Osteoblast (primary cell): Measurements from ENCODE around the gene LRMDA. TPM values are rescaled to one million over a fixed set of nuclear protein-coding genes. Genes with fewer than 3 reads are reported as not detected.

Source experiments
- DNase-seq: peaks from one replicate; pipeline ENCODE4 v3.0.0; 2011; ENCODE audit warnings: low spot score, mixed read lengths; ENCODE audit not compliant: insufficient read length; ENCODE audit errors: missing footprints
- H2AFZ ChIP-seq: 2 replicates; pipeline ENCODE4 v1.6.0; 2011; ENCODE audit warnings: mild to moderate bottlenecking, low read length
- H3K27ac ChIP-seq: 2 replicates; pipeline ENCODE4 v1.5.1; 2011; ENCODE audit warnings: mild to moderate bottlenecking, low read depth, low read length, moderate library complexity
- H3K27me3 ChIP-seq: 2 replicates; pipeline ENCODE4 v1.6.0; 2012; ENCODE audit warnings: mild to moderate bottlenecking, control low read depth, inconsistent platforms, low read length, moderate library complexity; ENCODE audit not compliant: insufficient read depth
- H3K36me3 ChIP-seq: 2 replicates; pipeline ENCODE4 v1.5.1; 2011; ENCODE audit warnings: mild to moderate bottlenecking, low read length, control low read depth, moderate library complexity; ENCODE audit not compliant: insufficient read depth
- H3K4me1 ChIP-seq: 2 replicates; pipeline ENCODE4 v1.5.1; 2011; ENCODE audit warnings: mild to moderate bottlenecking, low read length, control low read depth, moderate library complexity; ENCODE audit not compliant: insufficient read depth
- H3K4me2 ChIP-seq: 2 replicates; pipeline ENCODE4 v1.6.0; 2011; ENCODE audit warnings: mild to moderate bottlenecking, low read length; ENCODE audit not compliant: insufficient read depth
- H3K4me3 ChIP-seq: fragments of 200-600 bp; sonication (generic); 3 replicates; pipeline ENCODE4 v1.5.1; 2012; ENCODE audit warnings: mild to moderate bottlenecking, low read length, inconsistent platforms; ENCODE audit not compliant: insufficient read depth
- H3K79me2 ChIP-seq: 2 replicates; pipeline ENCODE4 v1.6.0; 2012; ENCODE audit warnings: mild to moderate bottlenecking, low read length, control low read depth, inconsistent platforms; ENCODE audit not compliant: insufficient read depth
- H3K9me3 ChIP-seq: 2 replicates; pipeline ENCODE4 v1.5.1; 2011; ENCODE audit warnings: low read depth, low read length, control low read depth
- H4K20me1 ChIP-seq: 2 replicates; pipeline ENCODE4 v1.6.0; 2012; ENCODE audit warnings: mild to moderate bottlenecking, low read length, control low read depth; ENCODE audit not compliant: insufficient read depth
- total RNA-seq: library from RNA; depleted of rRNA; stranded (reverse); fragments of >200 nt; gene quantifications from 2 replicates; pipeline ENCODE4 v1.2.3, GENCODE V29; 2012
- TF ChIP-seq, protein P1 (sequence below): IDR thresholded peaks from 2 replicates; pipeline ENCODE4 v1.5.1; 2011; ENCODE audit warnings: mild to moderate bottlenecking, low read depth, low read length, moderate library complexity; ENCODE audit errors: extremely low read depth

The LRMDA gene
- total RNA-seq, 1 donor: 18.5 TPM

DNA sequence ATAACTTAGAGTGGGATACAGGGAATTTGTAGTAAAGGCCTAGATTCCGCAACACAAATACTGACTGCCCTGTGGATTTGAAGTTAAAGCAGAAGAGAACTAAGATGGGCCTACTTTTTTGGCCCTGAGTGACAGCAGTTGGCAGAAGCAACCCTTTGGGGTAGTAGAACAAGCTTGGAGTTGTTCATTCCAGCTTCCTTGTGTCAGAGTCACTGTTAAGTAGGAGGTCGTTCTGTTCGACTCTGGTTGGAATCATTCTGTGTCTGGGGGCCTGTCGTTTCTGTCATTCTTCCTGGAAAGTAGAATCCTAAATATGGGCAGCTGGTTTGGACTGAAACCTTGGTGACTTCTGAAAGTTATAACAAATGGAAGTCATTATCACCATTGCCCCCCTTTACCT is 865.9 kb downstream of the LRMDA start:
- no peaks in the 10 kb centered on the region for H3K27me3 ChIP-seq
- H3K4me2 ChIP-seq: no peak overlapping the region
- no peak for DNase-seq
- H3K4me3 ChIP-seq: no peak overlapping the region
- no peaks in the 10 kb centered on the region for H3K79me2 ChIP-seq
- no peak overlapping the region for H2AFZ ChIP-seq
- no peaks in the 10 kb centered on the region for H4K20me1 ChIP-seq
- peaks cover 4% of the 10 kb centered on the region for H3K4me1 ChIP-seq
- no peak overlapping the region for H3K27ac ChIP-seq
- no peaks in the 10 kb centered on the region for H3K36me3 ChIP-seq
- TF ChIP-seq, protein P1, sequence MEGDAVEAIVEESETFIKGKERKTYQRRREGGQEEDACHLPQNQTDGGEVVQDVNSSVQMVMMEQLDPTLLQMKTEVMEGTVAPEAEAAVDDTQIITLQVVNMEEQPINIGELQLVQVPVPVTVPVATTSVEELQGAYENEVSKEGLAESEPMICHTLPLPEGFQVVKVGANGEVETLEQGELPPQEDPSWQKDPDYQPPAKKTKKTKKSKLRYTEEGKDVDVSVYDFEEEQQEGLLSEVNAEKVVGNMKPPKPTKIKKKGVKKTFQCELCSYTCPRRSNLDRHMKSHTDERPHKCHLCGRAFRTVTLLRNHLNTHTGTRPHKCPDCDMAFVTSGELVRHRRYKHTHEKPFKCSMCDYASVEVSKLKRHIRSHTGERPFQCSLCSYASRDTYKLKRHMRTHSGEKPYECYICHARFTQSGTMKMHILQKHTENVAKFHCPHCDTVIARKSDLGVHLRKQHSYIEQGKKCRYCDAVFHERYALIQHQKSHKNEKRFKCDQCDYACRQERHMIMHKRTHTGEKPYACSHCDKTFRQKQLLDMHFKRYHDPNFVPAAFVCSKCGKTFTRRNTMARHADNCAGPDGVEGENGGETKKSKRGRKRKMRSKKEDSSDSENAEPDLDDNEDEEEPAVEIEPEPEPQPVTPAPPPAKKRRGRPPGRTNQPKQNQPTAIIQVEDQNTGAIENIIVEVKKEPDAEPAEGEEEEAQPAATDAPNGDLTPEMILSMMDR: no peak
- no peaks in the 10 kb centered on the region for H3K9me3 ChIP-seq

DNA sequence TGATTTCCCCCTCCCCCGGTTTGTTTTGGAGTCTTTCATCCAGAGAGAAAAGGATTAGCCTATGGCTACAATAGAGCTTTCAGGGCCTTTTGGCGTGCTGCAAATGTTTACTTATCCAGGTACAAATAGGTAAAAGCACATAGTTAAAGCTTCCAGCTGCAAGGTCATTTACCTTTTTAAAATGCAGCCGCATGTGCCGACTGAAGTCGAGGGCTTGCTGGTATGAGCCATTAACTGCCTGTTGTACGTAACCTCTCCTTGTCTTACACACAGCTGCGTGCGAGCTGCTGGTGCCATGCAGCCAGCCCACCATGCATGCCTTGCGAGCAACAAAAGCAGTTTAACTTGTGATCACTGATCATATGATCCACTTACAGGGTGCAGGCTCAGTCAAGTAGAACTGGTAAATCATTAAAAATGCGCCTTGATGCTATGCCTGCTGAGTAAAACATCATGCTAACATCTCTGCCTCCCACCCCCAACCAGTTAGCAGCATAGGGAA is 866.4 kb downstream of the LRMDA start:
- DNase-seq: no peak
- Histone ChIP-seq H3K4me3 (no peak overlapping the region), H3K36me3 (no peaks in the 10 kb centered on the region), H3K4me1 (peaks cover 8% of the 10 kb centered on the region), H3K27me3 (no peaks in the 10 kb centered on the region), H3K9me3 (no peaks in the 10 kb centered on the region), H3K79me2 (no peaks in the 10 kb centered on the region), H3K4me2 (no peak overlapping the region), H3K27ac (no peak overlapping the region), H2AFZ (no peak overlapping the region), H4K20me1 (no peaks in the 10 kb centered on the region)
- TF ChIP-seq, protein P1: no peak

DNA sequence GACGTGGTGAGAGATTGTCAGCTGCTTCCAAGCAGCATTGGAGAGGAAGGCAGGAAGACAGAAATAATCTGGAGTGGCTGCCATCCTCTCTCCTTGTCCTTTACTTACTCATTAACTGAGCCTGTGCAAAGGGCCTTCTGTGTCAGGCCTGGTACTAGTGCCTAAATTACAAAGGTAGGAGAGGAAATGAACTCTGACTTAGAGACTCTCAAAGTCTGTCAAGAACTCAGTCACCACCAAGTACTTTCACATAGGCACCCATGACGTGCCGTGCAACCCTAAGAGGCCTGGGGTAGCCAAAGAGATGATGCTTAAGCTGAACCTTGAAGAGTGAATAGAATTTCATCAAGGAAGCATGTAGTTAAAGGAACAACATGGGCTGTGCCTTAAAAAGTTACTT is 866.9 kb downstream of the LRMDA start:
- Histone ChIP-seq H3K4me2 (no peak overlapping the region), H3K36me3 (no peaks in the 10 kb centered on the region), H3K4me1 (peaks cover 13% of the 10 kb centered on the region), H3K79me2 (no peaks in the 10 kb centered on the region), H3K27me3 (no peaks in the 10 kb centered on the region), H4K20me1 (no peaks in the 10 kb centered on the region), H2AFZ (no peak overlapping the region), H3K4me3 (no peak overlapping the region), H3K9me3 (no peaks in the 10 kb centered on the region), H3K27ac (no peak overlapping the region)
- TF ChIP-seq, protein P1: no peak
- DNase-seq: no peak

DNA sequence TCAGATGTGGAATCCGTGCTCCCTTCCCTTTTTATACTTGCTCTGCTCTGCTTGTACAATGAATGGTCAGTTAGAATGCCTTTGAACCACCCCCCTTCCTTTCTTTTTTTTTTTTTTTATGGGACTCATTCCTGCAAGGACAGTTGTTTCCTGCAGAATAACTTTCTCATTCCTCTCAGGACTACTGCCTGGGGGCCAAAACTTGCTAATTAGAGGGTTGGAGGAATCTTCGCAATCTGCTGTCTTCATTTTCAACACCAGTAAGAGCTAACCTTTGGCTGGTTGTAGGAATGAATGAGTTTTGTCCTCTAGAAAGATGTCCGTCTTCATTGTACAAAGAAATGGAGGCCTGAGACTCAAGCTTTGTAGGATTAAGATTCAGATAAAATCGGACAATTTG is 868.1 kb downstream of the LRMDA start:
- Histone ChIP-seq H3K36me3 (no peaks in the 10 kb centered on the region), H2AFZ (no peak overlapping the region), H3K9me3 (no peaks in the 10 kb centered on the region), H3K4me3 (no peak overlapping the region), H4K20me1 (no peaks in the 10 kb centered on the region), H3K27ac (no peak overlapping the region), H3K27me3 (no peaks in the 10 kb centered on the region), H3K4me1 (peaks cover 17% of the 10 kb centered on the region), H3K4me2 (no peak overlapping the region), H3K79me2 (no peaks in the 10 kb centered on the region)
- TF ChIP-seq, protein P1: no peak
- no peak for DNase-seq
